Diencephalon (tissue), 1 donor: ENCODE measurements around the gene CCDC87. TPM values are rescaled to one million over a fixed set of nuclear protein-coding genes. Genes with fewer than 3 reads are reported as not detected.

ENCODE experiments used
- small RNA-seq: library from RNA; depleted of rRNA; stranded (forward); fragments of <200 nt; gene quantifications from one replicate; pipeline ENCODE3, GENCODE V24; 2014
- total RNA-seq: library from RNA; depleted of rRNA; stranded (reverse); fragments of >200 nt; gene quantifications from one replicate; pipeline ENCODE4 v1.2.3, GENCODE V29; 2014

CCDC87 gene
- 1.2 TPM for total RNA-seq

GRCh38 chr11:66592457-66593302, at the start of gene CCDC87, which contains the start of gene CCS:
CCDC87 (minus strand) TSS chr11:66593063; CDS start chr11:66593015, 48 bp downstream.
CCS (plus strand) TSS chr11:66593185; CDS start chr11:66593262, 77 bp downstream.

GRCh38 chr11:66638177-66639065, 45.6 kb upstream of the CCDC87 start, which contains the start of gene RBM4:
RBM4 (plus strand) TSS chr11:66638703; CDS start chr11:66639712, 1,009 bp downstream.

GRCh38 chr11:66616379-66617154, 23.7 kb upstream of the CCDC87 start, which contains the start of gene RBM14:
RBM14 (plus strand) TSS chr11:66616630; CDS start chr11:66616721, 91 bp downstream.

GRCh38 chr11:66568124-66568916, 24.5 kb downstream of the CCDC87 start, which contains the start of gene CTSF:
CTSF (minus strand) TSS chr11:66568606; CDS start chr11:66568486, 120 bp downstream.

GRCh38 chr11:66546368-66546965, 46.4 kb downstream of the CCDC87 start, which contains the start of gene ACTN3:
ACTN3 (plus strand) TSS chr11:66546903; CDS start chr11:66546938, 35 bp downstream.

GRCh38 chr11:66545701-66546367, 47.0 kb downstream of the CCDC87 start, which contains the start of gene ZDHHC24:
ZDHHC24 (minus strand) TSS chr11:66546048; CDS start chr11:66546003, 45 bp downstream.

Small RNA genes within 50 kb of the gene (small RNA-seq; reads per million reads assigned to genes)
- gene RNU4-39P, result not detected

Other genes with a start within 250 kb of the CCDC87 start
- gene BRMS1, start 248.0 kb downstream of the CCDC87 start, total RNA-seq, result 10.6 TPM
- gene B4GAT1, start 245.4 kb downstream of the CCDC87 start, total RNA-seq, result 117 TPM
- 2.1 TPM for gene SLC29A2, start 221.3 kb downstream of the CCDC87 start, total RNA-seq
- 1.6 TPM for gene NPAS4, start 172.0 kb downstream of the CCDC87 start, total RNA-seq
- 19.4 TPM for gene MRPL11, start 154.2 kb downstream of the CCDC87 start, total RNA-seq
- 15.0 TPM for gene PELI3, start 126.2 kb downstream of the CCDC87 start, total RNA-seq
- gene DPP3, start 112.6 kb downstream of the CCDC87 start, total RNA-seq, result 51.7 TPM
- 58.8 TPM for gene BBS1, start 82.4 kb downstream of the CCDC87 start, total RNA-seq
- 7.2 TPM for gene ZDHHC24, start 47.0 kb downstream of the CCDC87 start, total RNA-seq
- gene ACTN3, start 46.2 kb downstream of the CCDC87 start, total RNA-seq, result 0.23 TPM
- 46.8 TPM for gene CTSF, start 24.5 kb downstream of the CCDC87 start, total RNA-seq
- 20.8 TPM for gene CCS, start 122 bp upstream of the CCDC87 start, total RNA-seq
- 45.0 TPM for gene RBM14, start 23.6 kb upstream of the CCDC87 start, total RNA-seq
- gene RBM4, start 45.6 kb upstream of the CCDC87 start, total RNA-seq, result 122 TPM
- gene RBM4B, start 84.8 kb upstream of the CCDC87 start, total RNA-seq, result 67.6 TPM
- gene SPTBN2, start 136.2 kb upstream of the CCDC87 start, total RNA-seq, result 97.3 TPM